ENCODE data around the gene VPS13D.

DNA sequence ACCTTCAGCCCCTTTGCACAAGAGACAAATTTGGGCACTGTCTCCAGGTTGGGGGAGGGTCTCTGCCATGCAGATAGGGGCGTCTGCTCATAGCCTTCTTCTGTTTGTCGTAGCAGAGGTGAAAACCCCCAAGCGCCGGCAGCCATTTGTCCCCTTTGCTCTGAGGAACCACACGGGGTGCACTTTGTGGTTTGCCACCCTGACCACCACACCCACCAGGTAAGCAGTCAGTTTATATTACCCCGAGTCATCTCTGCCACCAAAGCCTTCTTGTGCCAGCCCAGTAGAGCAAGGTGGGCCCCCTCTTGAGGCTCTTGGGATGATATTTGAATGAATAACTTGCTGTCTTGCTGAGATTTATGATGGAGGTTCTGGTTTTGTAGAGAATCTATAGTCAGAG is 111.8 kb downstream of the VPS13D start:
- TF ChIP-seq FOXK2 (IDR thresholded peaks at IDR 0.05) (no peak), NFRKB (IDR thresholded peaks at IDR 0.05) (no peak)
